Mononuclear cell (primary cell): ENCODE data around the gene MIDN. TPM values are rescaled to one million over a fixed set of nuclear protein-coding genes. Genes with fewer than 3 reads are reported as not detected.

ENCODE experiments used
- H3K27me3 ChIP-seq: 2 replicates; pipeline ENCODE4 v1.6.0; 2011; ENCODE audit warnings: low read length, control low read depth; ENCODE audit not compliant: insufficient read depth
- H3K4me1 ChIP-seq: 2 replicates; pipeline ENCODE4 v1.5.1; 2011; ENCODE audit warnings: mild to moderate bottlenecking, low read length, control low read depth; ENCODE audit not compliant: insufficient read depth
- H3K4me3 ChIP-seq: 2 replicates; pipeline ENCODE4 v1.5.1; 2011; ENCODE audit warnings: mild to moderate bottlenecking, low read length, moderate library complexity
- H3K9me3 ChIP-seq: 2 replicates; pipeline ENCODE4 v1.5.1; 2011; ENCODE audit warnings: low read depth, mild to moderate bottlenecking, control low read depth, low read length
- total RNA-seq: library from RNA; depleted of rRNA; stranded (reverse); fragments of >200 nt; gene quantifications from one replicate; pipeline ENCODE4 v1.2.3, GENCODE V29; 2012

The MIDN gene
- total RNA-seq, 1 donor, result 67.0 TPM

DNA sequence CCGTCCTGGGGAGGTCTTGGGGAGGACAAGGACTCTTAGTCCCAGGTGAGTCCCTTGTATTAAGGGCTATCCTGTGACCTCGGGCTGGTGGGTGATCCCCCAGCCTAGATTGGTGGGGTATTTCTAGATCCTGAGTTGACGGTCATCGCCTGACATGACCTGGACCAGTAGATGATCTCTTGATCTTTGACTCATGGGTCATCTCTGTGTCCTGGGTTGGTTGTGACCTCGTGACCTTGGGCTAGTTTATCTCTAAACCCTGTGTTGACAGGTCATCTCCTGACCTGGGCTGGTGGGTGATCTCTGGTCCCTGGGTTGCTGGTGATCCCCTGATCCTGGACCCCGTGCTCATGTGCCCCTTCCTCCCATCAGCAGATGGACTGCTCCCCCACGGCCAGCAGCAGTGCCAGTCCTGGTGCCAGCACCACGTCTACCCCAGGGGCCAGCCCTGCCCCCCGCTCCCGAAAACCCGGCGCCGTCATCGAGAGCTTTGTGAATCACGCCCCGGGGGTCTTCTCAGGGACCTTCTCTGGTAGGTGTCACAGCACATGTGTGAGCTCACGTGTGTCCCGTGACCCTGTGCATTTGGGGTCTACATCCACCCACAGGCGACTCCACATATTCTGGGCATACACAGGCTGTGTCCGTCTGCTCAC, 6.3 kb downstream of the MIDN start:
- Histone ChIP-seq H3K9me3 (no peaks in the 10 kb centered on the region), H3K4me3 (no peak overlapping the region), H3K27me3 (no peaks in the 10 kb centered on the region), H3K4me1 (peaks cover 65% of the 10 kb centered on the region)

DNA sequence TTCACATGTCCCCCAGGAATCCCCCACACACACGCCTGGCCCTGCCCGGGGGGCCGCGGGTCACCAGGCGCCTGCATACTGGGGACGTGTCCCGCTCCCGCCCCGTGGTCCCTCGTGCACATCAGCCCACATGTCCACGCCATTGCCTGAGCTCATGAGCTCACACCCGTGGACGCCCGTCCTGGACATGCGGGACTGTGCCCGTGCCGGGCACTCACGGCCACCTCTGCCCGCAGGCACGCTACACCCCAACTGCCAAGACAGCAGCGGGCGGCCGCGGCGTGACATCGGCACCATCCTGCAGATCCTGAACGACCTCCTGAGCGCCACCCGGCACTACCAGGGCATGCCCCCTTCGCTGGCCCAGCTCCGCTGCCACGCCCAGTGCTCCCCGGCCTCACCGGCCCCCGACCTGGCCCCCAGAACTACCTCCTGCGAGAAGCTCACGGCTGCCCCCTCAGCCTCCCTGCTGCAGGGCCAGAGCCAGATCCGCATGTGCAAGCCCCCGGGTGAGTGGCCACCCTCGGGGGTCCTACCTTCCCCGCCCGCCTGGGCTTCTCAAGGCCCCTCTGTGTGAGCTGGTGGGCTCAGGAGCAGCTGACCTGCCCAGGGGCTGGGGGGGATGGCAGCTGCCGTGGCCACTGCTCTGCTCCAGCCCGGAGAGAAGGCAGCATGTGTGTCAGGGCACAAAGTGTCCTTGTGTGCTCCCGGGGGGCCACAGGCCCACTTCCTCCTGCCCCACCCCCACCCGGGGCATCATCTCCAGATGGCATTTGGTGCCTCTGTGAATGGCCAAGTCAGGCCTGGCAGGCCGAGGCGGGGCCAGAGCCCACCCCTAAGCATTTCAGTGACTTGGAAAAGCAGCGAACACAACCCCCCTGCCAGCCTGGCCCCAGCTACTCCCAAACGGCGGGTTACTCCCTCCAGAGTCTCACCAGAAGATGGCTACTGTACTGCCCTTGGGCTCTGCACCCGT, 7.1 kb downstream of the MIDN start:
- H3K9me3 ChIP-seq, result no peaks in the 10 kb centered on the region
- no peak overlapping the region for H3K4me3 ChIP-seq
- H3K27me3 ChIP-seq, result no peaks in the 10 kb centered on the region
- H3K4me1 ChIP-seq, result peaks cover 73% of the 10 kb centered on the region

DNA sequence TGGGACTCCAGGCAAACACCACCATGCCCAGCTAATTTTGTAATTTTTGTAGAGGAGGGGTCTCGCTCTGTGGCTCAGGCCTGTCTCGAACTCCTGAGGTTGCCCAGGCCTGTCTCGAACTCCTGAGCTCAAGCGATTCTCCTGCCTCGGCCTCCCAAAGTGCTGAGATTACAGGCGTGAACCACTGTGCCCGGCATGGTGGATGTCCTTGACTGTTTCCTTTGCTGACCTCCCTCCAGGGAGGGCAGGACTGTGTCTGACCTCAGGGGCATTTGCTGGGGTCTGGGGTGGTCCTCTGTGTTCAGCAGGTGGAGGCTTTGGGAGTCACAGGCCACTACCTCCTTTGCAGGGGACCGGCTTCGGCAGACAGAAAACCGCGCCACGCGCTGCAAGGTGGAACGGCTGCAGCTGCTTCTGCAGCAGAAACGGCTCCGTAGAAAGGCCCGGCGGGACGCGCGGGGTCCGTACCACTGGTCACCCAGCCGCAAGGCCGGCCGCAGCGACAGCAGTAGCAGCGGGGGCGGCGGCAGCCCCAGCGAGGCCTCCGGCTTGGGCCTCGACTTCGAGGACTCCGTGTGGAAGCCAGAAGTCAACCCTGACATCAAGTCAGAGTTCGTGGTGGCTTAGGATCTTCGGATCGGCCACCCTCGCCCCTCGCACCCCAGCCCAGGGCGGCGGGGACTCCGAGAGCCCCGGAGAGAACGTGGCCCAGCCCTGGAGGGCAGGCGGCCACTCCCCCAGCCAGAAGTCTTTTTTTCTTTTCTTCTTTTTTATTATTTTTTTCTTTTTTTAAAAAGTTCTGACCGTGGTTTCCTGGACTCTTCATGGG, 8.5 kb downstream of the MIDN start:
- H3K4me1 ChIP-seq, result peaks cover 83% of the 10 kb centered on the region
- H3K4me3 ChIP-seq, result no peak overlapping the region
- H3K27me3 ChIP-seq, result no peaks in the 10 kb centered on the region
- no peaks in the 10 kb centered on the region for H3K9me3 ChIP-seq

DNA sequence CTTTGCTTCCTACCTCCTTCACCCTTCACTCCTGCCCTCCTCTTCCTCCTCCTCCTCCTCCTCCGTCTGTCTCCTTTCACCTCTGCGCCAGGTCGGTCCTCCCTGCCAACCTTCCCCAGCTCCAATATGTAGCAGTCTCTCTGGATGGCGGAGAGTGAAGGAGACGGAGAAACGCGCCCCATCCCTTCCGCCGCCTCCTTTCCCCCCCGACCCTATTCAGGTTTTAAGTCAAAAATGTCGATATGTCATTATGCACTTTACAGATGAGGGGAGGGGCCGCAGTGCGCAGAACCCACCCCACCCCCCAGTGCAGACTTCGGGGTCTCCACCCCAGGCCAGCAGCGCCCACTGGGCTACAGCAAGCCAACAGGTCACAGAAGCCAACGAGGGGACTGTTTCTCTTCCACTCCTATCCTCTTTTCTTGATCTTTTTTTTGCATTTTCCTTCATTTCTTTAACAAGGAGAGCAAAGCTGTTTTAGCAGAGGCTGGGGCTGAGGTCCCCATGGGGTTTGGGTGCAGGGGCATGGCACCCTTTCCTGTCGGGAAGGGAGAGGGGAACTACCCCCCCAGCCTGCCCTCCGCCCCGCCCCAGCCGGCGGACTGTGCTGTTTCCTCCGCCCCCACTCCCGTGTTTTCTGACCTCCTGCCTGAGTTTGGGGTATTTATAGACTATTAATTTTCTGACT, 9.2 kb downstream of the MIDN start:
- Histone ChIP-seq H3K27me3 (no peaks in the 10 kb centered on the region), H3K4me3 (no peak overlapping the region), H3K4me1 (peaks cover 90% of the 10 kb centered on the region), H3K9me3 (no peaks in the 10 kb centered on the region)

DNA sequence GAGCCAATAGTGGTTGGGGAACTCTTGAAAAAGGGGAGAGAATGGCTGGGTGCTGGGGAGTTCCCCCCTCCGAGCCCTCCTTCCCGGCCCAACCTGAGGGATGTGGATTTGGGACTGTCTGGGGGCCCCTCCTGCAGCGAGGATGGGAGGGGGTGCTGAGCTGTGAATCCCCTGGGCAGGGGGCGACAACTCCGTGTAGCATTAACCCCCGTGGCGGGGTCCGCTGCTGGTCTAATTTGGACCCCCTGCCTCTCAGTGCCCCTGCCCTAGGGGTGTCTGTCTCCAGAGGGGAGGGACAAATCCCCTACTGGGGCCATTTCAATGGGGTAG, 9.7 kb downstream of the MIDN start:
- Histone ChIP-seq H3K27me3 (no peaks in the 10 kb centered on the region), H3K4me1 (peaks cover 95% of the 10 kb centered on the region), H3K4me3 (no peak overlapping the region), H3K9me3 (no peaks in the 10 kb centered on the region)

DNA sequence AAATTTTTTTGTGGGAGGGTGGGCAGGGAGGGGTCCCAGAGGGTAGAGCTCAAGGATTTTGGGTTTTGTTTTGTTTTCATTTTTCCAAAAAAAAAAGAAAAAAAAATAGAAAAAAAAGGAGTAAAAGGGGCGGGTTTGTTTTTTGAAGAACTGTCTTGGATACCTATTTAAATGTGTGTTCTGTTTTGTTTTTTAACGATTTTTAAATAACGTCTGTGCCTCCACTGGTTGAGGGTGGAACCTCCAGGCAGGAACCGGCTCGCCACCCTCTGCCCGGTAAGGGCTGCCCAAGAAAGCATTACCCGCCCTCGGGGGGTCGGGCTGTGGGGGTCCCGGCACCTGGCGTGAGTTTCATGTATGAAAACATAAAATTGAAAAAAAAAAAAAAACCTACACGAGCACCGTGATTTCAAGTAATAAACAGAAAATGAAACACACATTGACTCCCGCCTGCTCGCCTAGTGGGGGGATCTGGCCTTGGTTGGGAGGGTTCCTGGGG, 10.4 kb downstream of the MIDN start:
- H3K9me3 ChIP-seq, result no peaks in the 10 kb centered on the region
- H3K27me3 ChIP-seq, result no peaks in the 10 kb centered on the region
- peaks cover 95% of the 10 kb centered on the region for H3K4me1 ChIP-seq
- peak overlapping the region; percentile 40 for H3K4me3 ChIP-seq

DNA sequence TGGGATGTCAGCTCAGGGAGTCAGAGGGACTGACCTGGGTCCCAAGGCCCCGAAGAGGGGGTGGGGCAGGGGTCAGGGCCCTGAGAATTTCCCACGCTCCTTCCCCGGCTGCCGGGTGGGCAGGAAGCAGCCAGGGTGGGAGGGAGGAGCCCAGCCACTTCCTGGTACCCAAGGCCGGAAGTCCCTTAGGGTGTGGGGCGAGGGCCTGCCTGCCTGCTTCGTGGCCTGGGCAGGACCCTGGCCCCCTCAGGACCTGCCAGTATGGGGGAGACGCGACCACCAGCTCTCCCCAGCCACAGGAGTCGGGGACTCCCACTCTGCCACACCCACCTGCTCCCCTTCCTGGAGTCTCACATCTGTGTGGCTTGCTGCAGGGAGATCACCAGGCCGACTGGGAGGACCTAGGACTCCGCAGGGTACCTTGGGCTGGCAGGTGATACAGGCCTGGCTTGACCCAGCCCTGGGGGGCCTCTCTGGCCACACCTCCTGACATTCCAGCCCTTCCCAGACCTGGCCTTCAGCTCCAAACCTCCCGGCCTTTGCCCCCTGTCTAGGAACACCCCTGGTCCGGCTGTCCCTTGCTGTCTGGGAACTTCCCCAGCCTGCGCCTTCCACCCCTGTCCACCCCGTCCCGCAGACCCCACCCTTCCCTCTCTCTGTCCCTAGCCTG, 11.0 kb downstream of the MIDN start:
- peaks cover 95% of the 10 kb centered on the region for H3K4me1 ChIP-seq
- H3K27me3 ChIP-seq, result no peaks in the 10 kb centered on the region
- H3K9me3 ChIP-seq, result no peaks in the 10 kb centered on the region
- H3K4me3 ChIP-seq, result peak overlapping the region; percentile 40

DNA sequence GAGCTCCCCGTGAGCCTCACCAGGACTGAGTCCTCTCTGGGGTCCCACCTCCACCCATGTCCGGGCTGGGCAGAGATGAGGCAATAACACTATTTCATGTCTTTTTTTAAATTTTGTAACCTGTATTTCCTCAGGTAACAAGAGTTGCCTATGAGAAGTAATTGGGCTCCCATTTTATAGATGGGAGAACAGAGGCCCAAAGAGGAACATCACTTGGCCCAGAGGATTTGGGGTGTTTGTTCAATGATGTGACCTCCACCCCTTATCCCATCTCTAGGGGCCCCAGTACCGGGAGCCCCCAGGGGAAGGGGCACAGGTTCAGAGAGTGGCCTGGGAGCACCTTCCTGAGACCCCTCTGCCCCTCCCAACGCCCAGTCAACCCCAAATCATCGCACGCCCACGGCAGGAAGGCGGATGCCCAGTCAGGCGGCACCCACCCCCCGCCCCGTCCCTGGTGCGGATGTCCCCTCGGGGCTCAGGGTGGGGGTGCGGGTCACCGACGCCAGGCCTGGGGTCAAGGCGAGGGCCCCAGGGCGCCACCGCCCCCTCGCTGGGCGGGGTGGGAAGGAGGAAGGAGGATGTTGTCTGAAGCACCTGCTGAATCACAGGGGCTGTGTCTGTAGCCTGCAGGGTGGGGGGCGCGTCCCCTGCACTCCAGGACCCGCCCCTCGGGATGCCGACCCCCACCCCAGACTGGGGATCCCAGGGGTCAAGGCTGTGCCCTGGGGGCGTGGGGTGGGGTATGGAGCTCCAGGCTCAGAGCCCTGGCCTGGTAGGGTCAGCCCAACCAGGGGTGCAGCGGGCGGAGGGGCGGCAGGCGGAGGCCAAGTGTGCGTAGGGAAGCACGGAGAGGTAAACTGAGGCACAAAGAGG, 11.7 kb downstream of the MIDN start:
- Histone ChIP-seq H3K27me3 (no peaks in the 10 kb centered on the region), H3K4me1 (peaks cover 95% of the 10 kb centered on the region), H3K9me3 (no peaks in the 10 kb centered on the region), H3K4me3 (peak overlapping the region; percentile 40)

DNA sequence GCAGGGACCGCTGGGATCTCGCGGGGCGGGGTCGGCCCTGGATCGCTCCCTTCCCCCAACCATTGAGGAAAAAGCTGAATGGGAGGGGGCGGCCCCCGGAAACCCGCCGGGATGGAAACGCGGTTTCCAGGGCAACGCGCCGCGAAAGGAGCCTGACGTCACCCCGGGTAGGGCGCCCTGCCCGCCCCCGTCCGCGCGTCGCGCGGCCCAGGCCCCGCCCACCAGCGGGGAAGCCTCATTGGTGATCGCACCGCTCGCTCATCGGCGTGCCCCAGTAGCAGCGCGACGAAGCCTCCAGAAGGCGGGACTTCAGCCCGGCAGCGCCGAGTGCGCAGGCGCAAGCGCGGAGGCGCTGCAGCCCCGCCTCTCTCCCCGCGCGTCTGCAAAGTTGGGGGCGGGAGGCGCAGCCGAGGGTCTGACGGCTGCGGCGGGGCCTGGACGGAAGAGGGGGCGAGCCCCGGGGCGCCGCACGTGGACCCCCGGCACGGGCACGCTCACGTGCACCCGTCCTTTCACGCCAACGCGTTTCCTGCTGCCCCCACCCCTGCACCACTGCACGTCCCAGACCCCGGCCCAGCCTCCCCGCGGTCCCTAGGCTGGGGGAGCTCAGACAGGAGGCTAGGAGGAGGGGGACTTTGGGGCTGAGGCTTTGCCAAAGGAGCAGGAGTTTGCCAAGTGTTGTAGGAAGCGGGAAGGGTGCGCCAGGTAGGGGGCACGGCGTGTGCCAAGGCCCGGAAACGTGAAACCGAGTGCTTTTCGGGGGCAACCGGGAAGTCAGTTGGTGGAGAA, 12.6 kb downstream of the MIDN start:
- peak overlapping the region; percentile 62 for H3K4me3 ChIP-seq
- H3K9me3 ChIP-seq, result no peaks in the 10 kb centered on the region
- H3K4me1 ChIP-seq, result peaks cover 94% of the 10 kb centered on the region
- H3K27me3 ChIP-seq, result no peaks in the 10 kb centered on the region

DNA sequence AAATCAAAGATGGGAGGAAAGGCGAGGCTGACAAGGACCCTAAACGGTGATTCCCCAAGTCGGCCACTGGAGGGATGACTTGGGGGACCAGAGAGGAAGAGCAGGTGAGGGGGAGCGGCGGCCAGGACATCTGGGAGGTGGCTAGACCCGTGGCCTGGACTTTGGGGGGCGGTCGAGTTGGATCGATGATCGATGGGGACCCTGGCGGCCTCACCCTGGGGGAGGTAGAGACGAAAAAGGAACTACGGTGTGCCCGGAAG, 13.1 kb downstream of the MIDN start:
- Histone ChIP-seq H3K9me3 (no peaks in the 10 kb centered on the region), H3K27me3 (no peaks in the 10 kb centered on the region), H3K4me1 (peaks cover 94% of the 10 kb centered on the region), H3K4me3 (peak overlapping the region; percentile 62)

DNA sequence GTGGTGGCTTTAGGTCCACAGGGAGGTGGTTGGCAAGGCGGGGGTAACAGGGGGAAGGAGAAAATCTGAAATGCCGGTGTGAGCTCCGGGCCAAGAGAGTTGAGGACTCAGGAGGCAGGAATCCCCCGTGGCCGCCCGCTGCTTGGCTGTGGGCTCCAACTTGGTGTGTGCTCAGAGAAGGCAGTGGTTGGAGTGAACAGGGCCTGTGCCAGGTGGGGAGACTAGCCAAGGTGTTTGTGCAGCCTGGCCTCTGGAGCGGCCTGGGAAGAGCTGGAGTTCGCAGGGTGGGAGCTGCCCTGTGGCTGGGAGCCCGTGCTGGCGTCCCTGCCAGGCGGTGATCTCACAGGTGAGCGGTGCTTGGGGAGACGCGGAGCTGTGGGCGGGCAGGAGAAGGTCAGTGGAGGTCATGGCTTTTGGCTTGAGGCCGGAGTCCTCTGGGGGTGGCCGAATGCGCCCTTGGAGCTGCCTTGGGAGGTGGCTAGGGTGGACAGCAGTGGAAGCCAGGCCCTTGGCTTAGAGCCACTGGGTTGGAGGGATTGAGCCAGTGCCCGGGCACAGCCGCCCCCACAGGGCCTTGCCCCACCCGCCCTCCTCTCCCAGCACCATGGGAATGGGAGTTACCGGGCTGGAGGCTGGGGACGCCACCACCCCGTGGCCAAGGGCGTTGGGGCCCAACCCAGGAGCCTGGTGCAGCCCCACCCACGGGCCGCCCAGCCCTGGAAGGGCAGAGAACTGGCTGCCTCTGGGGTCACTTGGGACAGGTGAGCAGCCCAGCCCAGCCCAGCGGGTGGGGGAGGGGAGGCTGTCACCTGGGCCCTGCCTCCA, 13.6 kb downstream of the MIDN start:
- Histone ChIP-seq H3K4me3 (peak overlapping the region; percentile 62), H3K9me3 (no peaks in the 10 kb centered on the region), H3K4me1 (peaks cover 94% of the 10 kb centered on the region)

DNA sequence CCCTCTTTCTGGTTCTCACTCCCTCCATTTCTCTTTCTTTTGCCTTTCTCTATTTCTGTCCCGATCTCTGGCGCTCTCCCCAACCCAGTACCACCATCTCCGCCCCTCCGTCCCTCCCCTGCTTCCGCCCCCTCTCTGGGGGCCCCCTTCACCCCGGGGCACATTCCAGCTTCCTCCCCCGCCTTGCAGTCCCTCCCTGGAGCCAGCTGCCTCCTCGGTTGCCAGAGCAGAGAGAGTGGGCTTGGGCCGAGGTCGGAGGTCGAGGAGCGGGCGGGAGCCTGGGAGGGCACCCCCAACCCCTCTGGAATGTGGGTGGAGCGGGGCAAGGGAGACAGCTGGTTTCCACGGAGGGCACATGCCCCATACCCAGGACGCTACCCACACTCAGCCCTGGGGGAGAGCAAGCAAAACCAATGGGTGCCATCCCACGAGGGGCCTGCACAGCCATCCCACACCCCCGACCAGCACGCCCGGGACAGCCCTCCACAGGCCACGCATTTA, 14.3 kb downstream of the MIDN start:
- no peaks in the 10 kb centered on the region for H3K9me3 ChIP-seq
- H3K4me1 ChIP-seq, result peaks cover 94% of the 10 kb centered on the region
- no peaks in the 10 kb centered on the region for H3K27me3 ChIP-seq
- no peak overlapping the region for H3K4me3 ChIP-seq

More for the DNA sequence above, 13.6 kb downstream of the MIDN start:
- no peaks in the 10 kb centered on the region for H3K27me3 ChIP-seq
